Inflammatory macrophage treated with lipopolysaccharide for 1 hour (primary cell): ENCODE data around the gene TXN2.

ENCODE experiments used
- DNase-seq, 2 donors: peaks; one replicate each; pipeline ENCODE4 v3.0.0-alpha.2; 2020 to 2022

TXN2 gene, protein sequence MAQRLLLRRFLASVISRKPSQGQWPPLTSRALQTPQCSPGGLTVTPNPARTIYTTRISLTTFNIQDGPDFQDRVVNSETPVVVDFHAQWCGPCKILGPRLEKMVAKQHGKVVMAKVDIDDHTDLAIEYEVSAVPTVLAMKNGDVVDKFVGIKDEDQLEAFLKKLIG

DNA sequence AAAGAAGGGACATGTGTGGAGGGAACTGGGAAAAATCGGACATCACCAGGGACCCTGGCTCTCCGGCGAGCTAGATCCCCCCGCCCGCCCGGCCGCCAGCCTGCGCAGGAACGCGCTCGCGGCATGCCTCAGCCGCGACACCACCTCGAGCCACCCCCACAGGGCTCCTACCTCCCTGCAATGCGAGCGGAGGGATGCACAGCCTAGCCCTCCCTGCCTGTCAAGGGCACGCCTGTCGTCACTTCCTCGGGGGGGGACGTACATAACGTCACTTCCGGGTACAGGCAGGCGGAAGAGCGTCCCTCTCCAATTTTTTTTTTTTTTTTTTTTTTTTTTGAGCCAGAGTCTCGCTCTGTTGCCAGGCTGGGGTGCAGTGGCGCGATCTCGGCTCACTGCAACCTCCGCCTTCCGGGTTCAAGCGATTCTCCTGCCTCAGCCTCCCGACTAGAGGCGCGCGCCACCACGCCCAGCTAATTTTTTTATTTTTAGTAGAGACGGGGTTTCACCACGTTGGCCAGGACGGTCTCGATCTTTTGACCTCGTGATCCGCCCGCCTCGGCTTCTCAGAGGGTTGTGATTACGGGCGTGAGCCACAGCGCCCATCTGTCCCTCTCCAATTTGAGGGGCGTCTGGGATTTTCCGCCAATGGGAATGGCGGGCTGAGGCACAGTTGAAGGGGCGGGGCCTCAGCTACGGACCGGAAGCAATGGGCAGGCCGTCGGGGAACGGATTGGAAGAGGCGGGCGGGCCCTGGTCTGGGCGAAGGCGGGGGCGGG is at the start of gene TXN2:
Gene TXN2, minus strand, starts transcription at position 248 of the 776 bp plus-strand sequence. CDS start 803 bp downstream, outside the sequence.
- peak; percentile 90 to 93 for DNase-seq

DNA sequence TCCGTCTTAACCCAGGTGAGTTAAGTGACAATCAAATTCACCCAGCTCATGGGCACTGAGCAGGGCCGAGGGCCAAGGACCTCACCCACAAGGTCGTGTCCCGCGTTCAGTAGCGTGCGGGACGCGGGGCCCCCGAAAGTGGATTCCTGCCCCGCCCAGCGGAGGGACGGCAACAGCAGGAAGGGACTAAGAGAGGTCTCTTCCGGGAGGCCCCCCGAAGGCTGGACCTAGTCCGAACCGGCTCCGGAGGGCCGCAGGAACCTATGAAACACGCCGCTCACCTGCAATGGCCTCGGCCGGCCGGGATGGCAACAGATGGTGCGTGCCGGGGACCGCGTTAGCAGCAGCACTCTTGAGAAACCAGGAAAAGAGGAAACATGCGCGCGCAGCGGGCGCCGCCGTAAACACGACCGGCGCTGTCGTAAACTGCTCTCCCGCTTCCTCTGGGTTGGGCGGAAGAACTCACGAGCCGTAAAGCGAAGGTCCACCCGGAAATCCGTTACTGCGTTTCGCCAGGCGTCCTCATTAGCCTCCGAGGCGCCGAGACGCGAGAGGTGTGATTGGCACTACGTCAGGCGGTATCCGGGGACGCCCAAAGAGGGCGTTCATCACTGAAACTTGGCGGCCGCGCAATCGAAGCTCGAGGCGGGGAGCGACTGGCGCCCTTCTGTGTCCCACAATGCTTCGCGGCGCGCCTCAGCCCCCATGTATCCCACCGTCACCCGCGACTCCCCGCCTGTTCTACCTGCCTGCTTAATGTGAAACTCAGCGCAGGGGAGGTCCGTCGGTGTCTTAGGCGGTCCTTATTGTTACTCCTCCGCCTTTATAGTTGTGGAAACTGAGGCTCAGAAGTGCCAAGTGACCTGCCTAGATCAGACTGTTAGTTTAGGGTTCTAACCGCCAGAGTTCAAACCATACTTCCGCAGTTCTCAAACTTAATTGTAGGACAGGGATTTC is 47.6 kb upstream of the TXN2 start, which contains the start of gene EIF3D:
Gene EIF3D, minus strand, starts transcription at position 372 of the 957 bp plus-strand sequence. CDS start 3,045 bp downstream, outside the sequence.
- DNase-seq: peak; percentile 99 to 100

DNA sequence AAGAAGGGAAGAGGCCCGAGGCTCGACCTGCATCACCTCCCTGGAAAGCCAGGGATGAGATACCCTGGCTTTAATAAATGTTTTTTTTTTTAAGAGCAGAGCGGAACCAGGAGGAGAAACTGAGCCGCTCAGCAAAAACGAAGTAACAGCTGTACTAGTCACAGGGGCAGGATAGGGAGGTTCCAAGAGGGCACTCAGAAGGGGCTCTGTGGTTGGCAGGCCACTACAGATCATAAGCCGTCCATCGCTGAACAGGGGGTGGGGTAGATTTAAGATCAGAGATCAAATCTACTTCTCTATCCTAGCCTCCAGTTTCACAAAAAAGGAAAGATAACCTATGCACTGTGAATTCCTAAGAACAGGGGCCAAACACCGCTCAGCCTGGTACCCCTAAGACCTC is 46.9 kb upstream of the TXN2 start:
- DNase-seq: peak in 1 of 2 donors; percentile 27

DNA sequence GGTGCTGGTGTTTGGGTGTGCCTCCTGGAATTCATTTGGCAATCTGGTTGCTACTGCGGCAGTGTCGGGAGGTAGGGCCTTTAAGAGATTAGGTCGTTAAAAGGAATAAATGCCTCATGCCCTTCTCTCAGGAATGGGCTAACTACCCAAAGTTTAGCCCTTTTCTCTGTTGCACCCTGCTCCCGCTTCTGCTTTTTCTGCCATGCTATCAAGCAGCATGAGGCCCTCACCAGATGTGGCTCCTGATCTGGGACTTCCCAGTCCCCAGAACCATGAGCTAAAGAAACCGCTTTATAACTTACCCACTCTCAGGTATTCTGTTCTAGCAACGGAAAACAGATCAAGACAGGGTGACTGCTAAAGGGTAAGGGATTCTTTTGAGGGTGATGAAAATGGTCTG is 41.2 kb upstream of the TXN2 start:
- no peak for DNase-seq

DNA sequence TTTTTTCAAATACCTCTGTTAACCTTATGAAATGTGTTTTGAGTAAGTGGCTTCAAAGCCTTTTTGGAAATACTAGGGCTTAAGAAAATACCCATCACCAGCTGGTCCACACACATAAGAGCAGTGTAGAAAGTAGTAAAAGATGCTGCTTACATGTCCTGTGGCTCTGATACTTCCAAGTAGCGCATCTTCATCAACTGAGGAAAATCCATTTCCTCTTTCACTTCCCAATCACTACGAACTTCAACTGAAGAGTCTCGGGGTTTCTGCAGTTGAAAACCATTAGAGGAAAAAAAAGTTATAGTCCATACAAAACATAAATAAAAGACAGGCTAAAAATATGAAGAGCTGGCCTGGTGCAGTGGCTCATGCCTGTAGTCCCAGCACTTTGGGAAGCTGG is 39.0 kb upstream of the TXN2 start:
- no peak for DNase-seq

DNA sequence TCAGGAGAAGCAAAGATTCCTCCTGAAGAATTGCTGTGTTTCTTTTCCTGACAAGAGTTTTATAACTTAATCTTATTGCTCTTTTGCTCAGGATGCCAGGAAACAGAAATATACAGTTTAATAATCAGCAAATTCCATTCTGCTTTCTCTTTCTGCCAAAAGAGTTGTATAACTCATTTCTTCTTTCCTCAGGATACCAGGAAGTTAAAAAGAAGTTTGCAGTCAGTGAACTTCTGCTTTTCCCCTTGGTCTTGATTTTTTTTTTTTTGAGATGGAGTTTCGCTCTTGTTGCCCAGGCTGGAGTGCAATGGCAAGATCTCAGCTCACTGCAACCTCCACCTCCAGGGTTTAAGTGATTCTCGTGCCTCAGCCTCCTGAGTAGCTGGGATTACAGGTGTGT is 38.5 kb upstream of the TXN2 start:
- DNase-seq: peak; percentile 50 to 61

DNA sequence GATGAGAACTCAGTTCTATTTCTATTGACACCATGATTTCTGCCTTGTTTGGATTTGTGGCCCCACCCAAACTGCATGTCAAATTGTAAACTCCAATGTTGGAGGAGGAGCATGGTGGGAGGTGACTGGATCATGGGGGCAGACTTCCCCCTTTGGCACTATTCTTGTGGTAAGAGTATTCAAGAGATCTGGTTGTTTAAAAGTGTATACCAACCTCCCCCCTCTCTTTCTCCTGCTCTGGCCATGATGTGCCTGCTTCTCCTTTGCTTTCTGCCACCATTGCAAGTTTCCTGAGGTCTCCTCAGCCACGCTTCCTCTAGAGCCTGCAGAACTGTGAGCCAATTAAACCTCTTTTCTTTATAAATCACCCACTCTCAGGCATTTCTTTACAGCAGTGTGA is 33.3 kb upstream of the TXN2 start:
- peak in 1 of 2 donors; percentile 17 for DNase-seq

DNA sequence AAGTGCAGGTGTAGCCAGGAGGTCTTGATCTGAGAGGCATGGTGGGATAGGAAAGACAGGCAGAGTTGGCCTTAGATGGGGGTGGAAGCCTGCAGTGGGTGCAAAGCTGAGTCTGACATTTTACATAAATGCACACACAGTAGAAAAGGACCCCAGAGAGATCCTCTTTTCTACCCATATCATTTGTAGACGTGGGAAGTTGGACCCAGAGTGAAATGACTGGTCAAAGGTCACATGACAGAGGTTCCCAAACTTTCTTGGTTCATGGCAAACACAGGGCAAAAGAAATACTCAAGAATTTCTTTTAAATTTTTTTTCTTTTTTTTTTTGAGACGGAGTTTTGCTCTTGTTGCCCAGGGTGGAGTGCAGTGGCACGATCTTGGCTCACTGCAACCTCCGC is 31.6 kb upstream of the TXN2 start:
- no peak for DNase-seq

DNA sequence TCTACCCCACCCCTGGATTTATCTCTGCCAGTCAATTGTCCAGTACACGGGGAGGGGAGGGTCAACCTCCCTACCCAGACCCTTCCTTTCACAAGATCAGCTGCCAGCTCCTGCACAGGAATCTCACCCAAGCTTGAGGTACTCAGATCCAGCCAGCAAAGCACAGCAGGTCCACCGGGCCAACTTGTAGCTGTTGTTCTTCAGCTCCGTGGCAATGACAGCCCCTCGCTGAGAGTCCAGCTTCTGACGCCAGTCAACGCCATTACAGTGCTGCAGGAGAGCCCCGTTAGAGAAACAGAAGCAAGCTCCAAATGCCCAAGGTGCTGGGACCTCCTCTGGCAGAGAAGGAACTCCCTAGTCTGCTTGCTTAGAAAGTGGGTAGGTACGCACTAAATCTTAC is 30.9 kb upstream of the TXN2 start:
- DNase-seq: no peak

DNA sequence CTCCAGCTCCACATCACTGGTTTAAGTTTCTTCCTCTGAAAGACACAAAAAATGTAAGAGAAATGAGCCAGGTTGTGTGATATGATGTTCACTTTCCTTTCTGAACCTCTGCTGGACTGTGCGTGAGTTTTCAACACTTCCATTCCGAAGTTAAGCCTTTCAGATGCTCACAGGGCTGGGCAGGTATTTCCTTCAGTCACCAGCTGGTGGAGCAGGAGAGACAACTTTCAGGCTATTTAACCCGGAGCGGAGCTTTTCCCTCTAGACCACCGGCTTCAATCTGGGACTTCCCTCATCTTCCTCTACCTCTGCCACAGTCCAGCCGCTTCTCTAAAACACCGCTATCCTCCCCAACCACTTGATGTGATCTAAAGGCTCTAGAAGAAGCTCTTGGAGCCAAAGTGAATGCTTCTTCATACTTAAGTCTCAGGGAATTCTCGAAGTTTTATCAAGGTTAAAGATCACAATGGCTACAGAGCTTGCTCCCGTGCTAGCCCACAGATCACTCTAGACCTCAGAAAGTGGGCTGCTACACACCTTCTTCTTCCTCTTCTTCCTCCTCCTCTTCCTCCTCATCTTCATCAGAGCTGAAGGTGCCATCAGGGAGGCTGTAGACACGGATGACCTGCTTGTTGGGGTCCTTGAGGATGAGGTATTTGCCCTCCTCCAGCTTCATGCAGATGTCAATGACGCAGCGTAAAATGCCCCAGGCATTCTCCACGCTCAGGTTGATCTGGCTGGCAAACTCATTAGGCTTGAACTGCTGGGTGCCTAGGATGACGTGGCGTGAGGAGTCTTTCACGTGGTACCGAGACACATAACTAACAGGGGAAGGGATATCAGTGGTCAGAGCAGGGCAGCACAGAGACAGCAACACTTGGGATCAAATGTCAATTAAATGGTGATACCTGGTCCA is 29.8 kb upstream of the TXN2 start:
- peak in 1 of 2 donors; percentile 40 for DNase-seq

DNA sequence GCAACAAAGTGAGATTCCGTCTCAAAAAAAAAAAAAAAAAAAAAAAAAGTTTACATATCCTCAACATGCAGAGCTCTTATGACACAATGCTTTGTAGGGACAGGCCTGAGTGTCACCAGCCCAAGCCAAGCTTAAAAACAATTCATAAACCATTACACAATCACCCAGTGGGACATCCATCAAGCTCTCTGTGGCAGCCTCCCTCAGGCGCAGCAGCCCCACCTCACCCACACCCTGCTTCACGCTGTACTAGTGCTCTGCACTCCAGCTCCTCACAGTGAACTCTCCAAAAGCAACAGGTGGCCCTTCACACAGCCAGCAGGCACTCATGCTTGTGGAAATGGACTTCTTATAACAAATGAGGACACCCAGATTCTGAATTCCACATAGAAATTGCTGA is 28.9 kb upstream of the TXN2 start:
- DNase-seq: no peak

DNA sequence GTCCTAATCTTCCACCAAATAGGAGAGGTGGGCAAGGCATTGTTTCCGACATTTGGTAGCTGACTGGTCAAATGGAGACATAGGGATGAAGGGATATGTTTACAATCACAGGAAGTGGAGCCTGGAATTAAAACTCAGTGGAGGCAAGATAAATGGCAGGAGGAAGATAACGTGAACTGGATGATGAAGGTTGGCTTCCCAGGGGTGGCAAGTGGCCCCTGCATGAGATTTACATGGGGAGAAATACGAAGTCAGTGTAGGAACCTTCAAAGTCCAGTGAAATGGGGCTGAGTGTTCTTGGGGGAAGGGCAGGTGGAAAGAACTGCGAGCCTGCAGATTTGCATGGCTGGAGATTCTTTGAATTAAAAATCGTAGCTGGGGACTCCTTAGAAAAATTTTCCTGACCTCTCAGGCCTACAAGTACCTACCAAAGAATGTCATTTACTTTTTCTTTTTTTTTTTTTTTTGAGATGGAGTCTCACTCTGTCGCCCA is 26.1 kb upstream of the TXN2 start:
- no peak for DNase-seq

DNA sequence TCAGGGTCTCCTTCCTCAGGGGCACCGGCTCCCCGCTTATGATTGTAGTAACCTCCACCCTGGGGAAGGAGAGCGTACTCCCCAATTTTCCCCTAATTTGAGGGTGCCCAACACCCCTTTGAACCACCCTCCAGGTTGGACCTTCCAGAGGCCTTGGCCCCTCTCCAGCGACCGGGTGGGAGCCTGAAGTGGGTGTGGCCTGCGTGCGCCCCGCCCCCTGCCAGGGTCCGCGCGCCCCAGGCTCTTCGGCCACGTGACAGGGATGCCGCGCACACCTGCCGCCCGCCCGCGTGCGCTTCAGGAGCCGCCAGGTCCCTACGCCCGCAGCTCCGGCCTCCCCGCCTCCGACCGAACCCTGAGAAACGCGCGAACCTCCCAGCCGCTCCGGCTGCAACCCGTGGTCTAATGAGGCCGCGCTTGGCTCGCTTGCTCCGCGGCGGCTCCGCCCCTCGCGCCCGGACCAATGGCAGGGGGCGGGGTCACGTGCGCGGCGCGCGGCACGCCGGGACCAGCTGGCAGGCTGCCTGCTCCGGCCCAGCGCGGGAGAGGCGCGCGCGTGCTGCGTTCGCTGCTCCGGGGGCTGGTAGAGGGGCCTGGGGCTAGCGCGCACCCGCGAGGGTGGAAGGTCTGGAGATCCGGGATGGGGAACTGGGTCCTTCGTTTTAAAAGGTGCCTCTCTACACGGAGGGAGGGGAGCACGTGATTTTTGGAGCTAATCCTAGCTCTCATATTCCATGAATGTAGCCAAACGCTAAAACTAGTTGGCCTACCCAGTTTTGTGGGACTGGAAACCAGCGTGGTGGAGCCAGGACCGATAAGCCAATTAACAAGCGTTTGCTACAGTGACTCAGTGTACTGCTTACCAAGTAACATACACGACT is 25.4 kb upstream of the TXN2 start, which contains the start of gene FOXRED2:
Gene FOXRED2, minus strand, starts transcription at position 404 of the 881 bp plus-strand sequence. CDS start 618 bp downstream, outside the sequence.
- peak; percentile 65 to 80 for DNase-seq

DNA sequence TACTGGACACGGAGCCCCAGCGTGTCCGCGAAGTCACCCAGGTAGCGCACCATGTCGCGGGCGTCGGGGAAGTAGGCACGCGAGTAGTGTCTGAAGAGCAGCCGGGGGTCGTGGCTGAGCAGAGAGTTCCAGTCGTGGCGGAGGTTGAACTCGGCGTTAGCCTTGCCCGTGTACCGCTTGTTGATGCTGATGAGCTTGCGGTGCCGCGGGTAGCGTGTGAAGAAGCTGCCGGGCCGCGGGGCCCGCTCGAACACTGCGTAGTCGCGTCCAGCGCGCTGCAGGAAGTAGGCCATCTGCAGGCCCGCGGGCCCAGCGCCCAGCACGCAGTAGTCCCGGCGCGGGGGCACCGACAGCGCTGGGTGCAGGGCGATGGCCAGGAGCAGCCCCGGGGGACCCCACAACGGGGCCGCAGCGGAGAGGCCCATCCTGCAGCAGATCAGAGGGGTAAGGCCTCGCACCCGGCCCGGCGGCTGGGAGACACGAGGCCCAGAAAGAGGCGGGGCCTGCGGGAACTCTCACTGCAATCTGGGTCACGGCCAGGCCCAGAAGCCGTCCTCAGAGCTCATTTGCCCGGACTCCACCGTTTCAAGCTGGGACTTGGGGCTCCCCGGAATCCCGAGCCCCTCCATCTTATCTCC is 24.7 kb upstream of the TXN2 start:
- no peak for DNase-seq

DNA sequence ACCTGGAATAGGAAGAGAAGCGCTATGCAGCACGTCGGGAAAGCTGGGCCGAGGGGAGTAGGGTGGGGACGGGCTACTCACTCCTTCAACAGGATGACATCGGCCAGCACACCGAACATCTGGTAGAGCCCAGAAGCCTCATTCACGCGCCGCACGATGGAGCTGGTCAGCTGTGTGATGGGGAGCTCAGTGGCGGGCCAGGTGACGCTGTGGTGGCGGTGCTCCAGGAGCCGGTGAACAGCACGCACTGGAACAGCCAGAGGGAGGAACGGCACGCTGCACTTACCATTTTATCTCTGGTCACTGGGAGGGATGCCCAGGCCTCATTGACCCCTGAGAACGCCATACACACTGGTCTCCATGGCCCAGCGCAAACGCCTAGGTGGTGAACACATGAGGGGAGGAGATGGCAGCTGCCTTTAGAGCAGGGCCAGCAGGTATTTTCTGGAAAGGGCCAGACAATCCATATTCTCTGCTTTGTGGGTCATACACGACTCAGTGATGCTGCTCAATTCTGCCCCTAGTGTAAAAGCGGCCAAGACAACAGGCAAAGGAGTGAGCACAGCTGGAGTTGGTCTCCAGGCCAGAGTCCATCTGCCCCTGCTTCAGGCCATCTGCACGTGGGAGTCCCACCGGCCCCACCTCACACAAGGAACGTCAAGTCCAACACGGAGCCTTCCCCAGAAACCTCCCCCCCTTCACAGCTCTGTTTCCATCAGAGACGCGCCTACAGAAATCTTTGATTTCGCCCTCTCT is 16.6 kb upstream of the TXN2 start:
- no peak for DNase-seq

DNA sequence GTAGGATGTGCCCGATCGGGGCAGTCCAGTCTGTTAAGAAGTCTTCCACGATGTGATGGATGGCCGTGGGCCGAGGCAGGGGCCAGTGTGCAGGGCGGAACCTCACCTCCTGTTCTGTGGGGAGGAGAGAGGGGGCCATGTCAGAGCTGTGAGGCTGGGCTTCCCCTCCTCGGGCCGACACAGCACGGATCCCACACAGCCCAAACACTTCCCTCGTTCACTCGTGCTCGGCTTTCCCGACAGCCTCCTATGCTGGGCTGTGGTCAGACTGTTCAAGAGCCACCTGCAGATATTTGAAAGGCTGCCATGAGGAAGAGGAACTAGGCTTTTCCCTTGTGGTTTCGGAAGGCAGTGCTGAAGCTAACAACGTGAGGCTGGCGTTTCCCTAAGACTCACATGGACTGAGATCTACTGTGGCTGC is 12.3 kb upstream of the TXN2 start:
- DNase-seq: peak; percentile 81 to 84

DNA sequence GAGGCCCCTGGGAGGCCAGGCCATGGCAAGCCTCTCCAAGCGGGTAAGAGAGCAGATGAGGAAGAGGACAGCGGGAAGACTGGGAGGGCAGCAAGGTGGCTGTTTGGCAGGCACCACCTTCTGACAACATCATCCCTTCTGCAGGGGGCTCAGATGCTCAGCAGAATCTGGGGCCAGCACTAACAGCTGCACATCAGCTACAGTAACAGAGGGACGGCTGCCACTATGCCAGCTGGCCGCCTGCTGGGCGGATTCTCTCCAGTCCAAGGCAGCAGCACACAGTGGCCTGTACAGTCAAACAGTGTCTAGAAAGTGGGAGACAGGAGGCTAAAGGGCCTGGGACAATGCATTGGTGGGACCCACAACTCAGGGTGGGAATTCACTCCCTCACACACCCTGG is 10.7 kb upstream of the TXN2 start:
- DNase-seq: no peak

DNA sequence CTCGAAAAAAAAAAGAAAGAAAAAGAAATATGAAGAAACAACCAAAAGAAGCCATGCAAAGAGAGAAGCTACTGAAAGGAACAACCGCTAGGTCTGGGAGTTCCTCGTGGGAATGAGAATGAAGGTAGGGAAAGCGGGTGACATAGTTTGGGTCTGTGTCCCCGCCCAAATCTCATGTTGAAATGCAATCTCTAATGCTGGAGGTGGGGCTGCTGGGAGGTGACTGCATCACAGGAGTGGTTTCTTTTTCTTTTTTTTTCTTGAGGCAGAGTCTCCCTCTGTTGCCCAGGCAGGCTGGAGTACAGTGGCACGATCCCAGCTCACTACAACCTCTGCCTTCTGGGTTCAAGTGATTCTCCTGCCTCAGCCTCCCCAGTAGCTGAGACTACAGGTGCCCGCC is 9.7 kb upstream of the TXN2 start:
- no peak for DNase-seq

DNA sequence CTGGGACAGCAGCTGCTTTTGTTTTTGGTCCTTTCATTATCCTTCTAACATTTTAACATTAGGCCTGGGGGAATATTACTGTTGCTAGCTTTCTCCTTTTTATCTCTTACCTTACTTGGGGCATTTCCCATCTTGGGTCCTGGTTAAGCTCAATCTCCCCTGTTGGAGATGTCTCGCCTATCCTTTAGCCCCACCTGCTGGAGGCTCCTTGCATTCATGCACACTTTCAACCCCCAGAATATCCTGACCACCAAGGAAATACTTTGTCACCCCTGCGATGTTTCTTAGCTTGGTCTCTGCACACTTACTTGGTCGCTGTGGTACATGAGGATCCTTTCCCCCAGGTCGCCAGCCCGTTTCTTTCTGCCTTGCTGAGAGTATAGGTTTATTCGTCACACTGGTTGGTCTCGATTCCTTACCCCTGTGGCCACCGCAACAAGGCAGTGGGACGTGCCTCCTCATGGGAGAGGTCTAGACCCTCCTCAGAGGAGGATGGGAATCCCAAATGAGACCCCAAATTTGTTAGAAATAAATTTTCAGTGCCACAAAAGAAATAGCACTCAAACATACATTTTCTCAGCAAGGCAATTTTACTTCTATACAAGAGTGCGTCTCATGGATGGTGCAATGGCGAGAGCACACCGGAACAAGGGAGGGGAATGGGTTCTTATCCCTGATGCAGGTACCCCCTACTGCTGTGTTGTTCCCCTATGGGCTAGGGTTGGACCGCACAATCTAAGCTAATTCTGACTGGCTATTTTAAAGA is 5.4 kb upstream of the TXN2 start:
- peak in 1 of 2 donors; percentile 40 for DNase-seq
